PC-3 (cell line): ENCODE data around the gene NPAS1. TPM values are rescaled to one million over a fixed set of nuclear protein-coding genes. Genes with fewer than 3 reads are reported as not detected.

Source experiments
- ATAC-seq: fragments of 200-7000 bp; cut with Tn5 transposase; 2 replicates; pipeline ENCODE4 v1.9.1; 2020; ENCODE audit warnings: mild to moderate bottlenecking, moderate library complexity
- BruUV-seq: library from RNA; stranded (reverse); fragments of 400-500 nt; replicated peaks from 2 replicates; lab custom pipeline; 2021; lab: Mats Ljungman, UMichigan
- CTCF ChIA-PET: fragments of 300-600 bp; sonication (Branson Sonifier 250); formaldehyde crosslinking; loops from one replicate; lab custom pipeline; 2022; ENCODE audit warnings: antibody characterized with exemption; lab: Charles Lee
- POLR2A ChIA-PET: fragments of 300-600 bp; sonication (Branson Sonifier 250); formaldehyde crosslinking; loops from one replicate; lab custom pipeline; 2022; ENCODE audit warnings: antibody characterized with exemption; ENCODE audit not compliant: unreplicated experiment; lab: Charles Lee
- DNase-seq: peaks from one replicate; pipeline ENCODE4 v3.0.0-alpha.2; 2015
- H2AFZ ChIP-seq: fragments of 300-600 bp; sonication (generic); 2 replicates; pipeline ENCODE4 v1.6.0; 2016; ENCODE audit warnings: antibody characterized with exemption, low read length
- H3F3A ChIP-seq: fragments of 300-600 bp; sonication (generic); one replicate; pipeline ENCODE4 v1.6.0; 2017; ENCODE audit warnings: antibody characterized with exemption, low read length, control low read depth, mild to moderate bottlenecking; ENCODE audit not compliant: unreplicated experiment
- H3K27ac ChIP-seq: fragments of 300-600 bp; sonication (generic); 2 replicates; pipeline ENCODE4 v1.5.1; 2016; ENCODE audit warnings: mild to moderate bottlenecking, low read length
- H3K27me3 ChIP-seq: fragments of 300-600 bp; sonication (generic); 2 replicates; pipeline ENCODE4 v1.6.1; 2016; ENCODE audit warnings: low read length, mixed read lengths
- H3K36me3 ChIP-seq: fragments of 300-600 bp; sonication (generic); 2 replicates; pipeline ENCODE4 v1.6.1; 2016; ENCODE audit warnings: low read depth, mixed run types, low read length, mixed read lengths
- H3K4me1 ChIP-seq: fragments of 300-600 bp; sonication (generic); 2 replicates; pipeline ENCODE4 v1.5.1; 2016; ENCODE audit warnings: low read length; ENCODE audit not compliant: insufficient read depth
- H3K4me2 ChIP-seq: fragments of 300-600 bp; sonication (generic); 2 replicates; pipeline ENCODE4 v1.6.0; 2016; ENCODE audit warnings: low read length
- H3K4me3 ChIP-seq: fragments of 300-600 bp; sonication (generic); 2 replicates; pipeline ENCODE4 v1.5.1; 2016; ENCODE audit warnings: mild to moderate bottlenecking, low read length, mixed read lengths
- H3K79me2 ChIP-seq: fragments of 300-600 bp; sonication (generic); 2 replicates; pipeline ENCODE4 v1.6.1; 2017; ENCODE audit warnings: low read length, mixed read lengths
- H3K9ac ChIP-seq: fragments of 300-600 bp; sonication (generic); 2 replicates; pipeline ENCODE4 v1.6.0; 2016; ENCODE audit warnings: mild to moderate bottlenecking, low read length
- H3K9me2 ChIP-seq: fragments of 300-600 bp; sonication (generic); replicated peaks from 2 replicates; pipeline ENCODE4 v1.6.1; 2016; ENCODE audit warnings: mixed run types, low read length, mixed read lengths
- H3K9me3 ChIP-seq: fragments of 300-600 bp; sonication (generic); 2 replicates; pipeline ENCODE4 v1.6.1; 2016; ENCODE audit warnings: low read length, mixed read lengths
- H4K20me1 ChIP-seq: fragments of 300-600 bp; sonication (generic); 2 replicates; pipeline ENCODE4 v1.6.1; 2016; ENCODE audit warnings: low read length, mixed read lengths
- CTCF ChIP-seq: fragments of 300-600 bp; sonication (generic); conservative IDR thresholded peaks from 2 replicates; pipeline ENCODE4 v1.5.1; 2017; ENCODE audit warnings: antibody characterized with exemption, low read depth, mild to moderate bottlenecking, low read length
- EZH2 ChIP-seq: fragments of 300-600 bp; sonication (generic); IDR thresholded peaks from one replicate; pipeline ENCODE4 v1.6.1; 2017; ENCODE audit warnings: antibody characterized with exemption, mild to moderate bottlenecking, low read length; ENCODE audit not compliant: unreplicated experiment
- intact Hi-C: fragments of 100-400 bp; cut with micrococcal nuclease; formaldehyde crosslinking; loops from 2 replicates; pipeline ENCODE4 v1.9.0; 2023
- total RNA-seq: library from RNA; depleted of rRNA; stranded (reverse); fragments of >200 nt; gene quantifications from 2 replicates; pipeline ENCODE4 v1.2.3, GENCODE V29; 2014

Gene NPAS1
- total RNA-seq, 1 experiment from 2014 or later = 1.6 TPM

- H3K9me3 ChIP-seq = no peaks in the 10 kb centered on the region
- H3K4me2 ChIP-seq = no peak overlapping the region
- no peaks in the 10 kb centered on the region for H3K27me3 ChIP-seq
- 0 out of 2 replicates have a peak overlapping the region, but pooled peaks have one; percentile 26 for H3K27ac ChIP-seq
- H3K4me3 ChIP-seq = no peak overlapping the region
- CTCF ChIA-PET = interaction anchor here (1.0 kb wide), 1 partner anchor 135 kb away, joined by 7 read pairs; no protein-coding TSS in a partner anchor
- BruUV-seq = no TSS peak
- peaks cover 5% of the 10 kb centered on the region for H3K4me1 ChIP-seq
- H2AFZ ChIP-seq = no peak overlapping the region
- peaks cover 6% of the 10 kb centered on the region; the same call in 1 of the 2 replicates for H3K36me3 ChIP-seq
- intact Hi-C loops = loop anchor here (1.0 to 5.0 kb wide), 3 partner anchors 39 to 135 kb away; no protein-coding TSS in a partner anchor
- no peaks in the 10 kb centered on the region for H3F3A ChIP-seq
- no peaks in the 10 kb centered on the region for H3K9me2 ChIP-seq
- no peaks in the 10 kb centered on the region for H4K20me1 ChIP-seq
- ATAC-seq (peak; percentile 76), DNase-seq (peak; percentile 78)
- TF ChIP-seq EZH2 (no peak), CTCF (peak; percentile 79)
- no peak overlapping the region for H3K9ac ChIP-seq
- POLR2A ChIA-PET = no interaction called here
- H3K79me2 ChIP-seq = no peaks in the 10 kb centered on the region
These were observed 28.5 kb upstream of the NPAS1 start for GRCh38 chr19:46990991-46991676.

- ATAC-seq = no peak
- Histone ChIP-seq H4K20me1 (no peaks in the 10 kb centered on the region), H2AFZ (no peak overlapping the region), H3F3A (no peaks in the 10 kb centered on the region), H3K9ac (no peak overlapping the region), H3K79me2 (no peaks in the 10 kb centered on the region), H3K9me2 (no peaks in the 10 kb centered on the region), H3K36me3 (peaks cover 6% of the 10 kb centered on the region; the same call in 1 of the 2 replicates), H3K9me3 (no peaks in the 10 kb centered on the region), H3K27me3 (no peaks in the 10 kb centered on the region), H3K4me2 (no peak overlapping the region), H3K4me3 (no peak overlapping the region), H3K27ac (no peak overlapping the region), H3K4me1 (peaks cover 5% of the 10 kb centered on the region)
- TF ChIP-seq CTCF (no peak), EZH2 (no peak)
- POLR2A ChIA-PET = interaction anchor here (0.6 kb wide), 1 partner anchor 124 kb away, joined by 12 read pairs; no protein-coding TSS in a partner anchor
- intact Hi-C loops = loop anchor here (5.0 kb wide), 1 partner anchor 41 kb away; no protein-coding TSS in a partner anchor
- no peak for DNase-seq
- CTCF ChIA-PET = interaction anchor here (0.5 kb wide), 1 partner anchor 133 kb away, joined by 3 read pairs; no protein-coding TSS in a partner anchor
- no TSS peak for BruUV-seq
These were observed 26.7 kb upstream of the NPAS1 start for GRCh38 chr19:46992699-46993535.
